SK-N-SH (cell line): ENCODE results near the gene EIF5A2. TPM values are rescaled to one million over a fixed set of nuclear protein-coding genes. Genes with fewer than 3 reads are reported as not detected.

Experiments used
- CTCF ChIA-PET: fragments of 300-600, 350-600 bp; formaldehyde crosslinking; extraction: SDS; loops from one replicate; lab custom pipeline; 2021; lab: Yijun Ruan, JAX
- POLR2A ChIA-PET: fragments of 350-600 bp; sonication (Branson Sonifier 250); formaldehyde crosslinking; extraction: SDS; loops from one replicate; lab custom pipeline; 2020; ENCODE audit warnings: antibody characterized with exemption, inconsistent platforms; lab: Yijun Ruan, JAX
- DNase-seq: peaks from one replicate; pipeline ENCODE4 v3.0.0; 2012
- H2AFZ ChIP-seq: fragments of 200-600 bp; sonication (generic); 2 replicates; pipeline ENCODE4 v1.8.1; 2016; ENCODE audit warnings: antibody characterized with exemption, mild to moderate bottlenecking, low read depth
- H3F3A ChIP-seq: fragments of 200-600 bp; sonication (generic); replicated peaks from 2 replicates; pipeline ENCODE3; 2016; ENCODE audit warnings: antibody characterized with exemption, mild to moderate bottlenecking; ENCODE audit not compliant: insufficient read depth
- H3K27ac ChIP-seq, 2 experiments: fragments of 200-500 bp in 1 of 2; fragments of 200-600 bp in 1 of 2; sonication (Bioruptor generic) in 1 of 2; sonication (generic), shearing (Covaris generic) in 1 of 2; 2 replicates each; pipeline versions ENCODE4 v1.5.1 to v1.6.1; 2014 to 2016; ENCODE audit warnings: low read depth in 2 of 2, inconsistent platforms in 1 of 2, low read length in 1 of 2, mild to moderate bottlenecking in 1 of 2, mixed read lengths in 1 of 2
- H3K27me3 ChIP-seq: fragments of 200-600 bp; sonication (generic), shearing (Covaris generic); 2 replicates; pipeline ENCODE4 v1.6.1; 2016; ENCODE audit warnings: mixed run types; ENCODE audit not compliant: insufficient read depth
- H3K36me3 ChIP-seq, 2 experiments: fragments of 200-500 bp in 1 of 2; fragments of 200-600 bp in 1 of 2; sonication (Bioruptor generic) in 1 of 2; sonication (generic) in 1 of 2; replicated peaks in 1 of 2; 2 replicates each; pipeline versions ENCODE3 to v1.5.1; 2014 to 2016; ENCODE audit warnings: low read length in 1 of 2, mild to moderate bottlenecking in 1 of 2; ENCODE audit not compliant: insufficient read depth in 2 of 2, control insufficient read depth in 1 of 2
- H3K4me1 ChIP-seq, 2 experiments: fragments of 200-500 bp in 1 of 2; fragments of 200-600 bp in 1 of 2; sonication (Bioruptor generic) in 1 of 2; sonication (generic), shearing (Covaris generic) in 1 of 2; 2 replicates each; pipeline versions ENCODE4 v1.5.1 to v1.6.1; 2014 to 2016; ENCODE audit warnings: low read depth in 1 of 2, low read length in 1 of 2, mixed run types in 1 of 2; ENCODE audit not compliant: insufficient read depth in 2 of 2, control insufficient read depth in 1 of 2
- H3K4me2 ChIP-seq: fragments of 200-600 bp; sonication (generic), shearing (Covaris generic); 2 replicates; pipeline ENCODE4 v1.6.1; 2017; ENCODE audit warnings: mixed run types
- H3K4me3 ChIP-seq, 2 experiments: fragments of 200-500 bp in 1 of 2; fragments of 200-600 bp in 1 of 2; sonication (Bioruptor generic) in 1 of 2; sonication (generic), shearing (Covaris generic) in 1 of 2; 2 replicates each; pipeline versions ENCODE4 v1.5.1 to v1.8.1; 2014 to 2016; ENCODE audit warnings: low read depth in 2 of 2, inconsistent platforms in 1 of 2, low read length in 1 of 2, mild to moderate bottlenecking in 1 of 2, mixed read lengths in 1 of 2, moderate library complexity in 1 of 2
- H3K79me2 ChIP-seq: fragments of 200-600 bp; sonication (generic); 2 replicates; pipeline ENCODE4 v1.8.1; 2017; ENCODE audit warnings: mild to moderate bottlenecking; ENCODE audit not compliant: insufficient read depth
- H3K9ac ChIP-seq: fragments of 200-600 bp; sonication (generic); 2 replicates; pipeline ENCODE4 v1.6.1; 2017; ENCODE audit warnings: mixed run types
- H3K9me2 ChIP-seq: fragments of 200-600 bp; sonication (generic); 2 replicates; pipeline ENCODE4 v1.6.1; 2017; ENCODE audit warnings: mixed run types
- H3K9me3 ChIP-seq: fragments of 200-600 bp; sonication (generic); 2 replicates; pipeline ENCODE4 v1.6.1; 2017; ENCODE audit warnings: mixed run types, mild to moderate bottlenecking, moderate library complexity
- H4K20me1 ChIP-seq: fragments of 200-600 bp; sonication (generic); 2 replicates; pipeline ENCODE4 v1.6.1; 2017; ENCODE audit warnings: mild to moderate bottlenecking, mixed run types; ENCODE audit not compliant: insufficient read depth
- ELF1 ChIP-seq: IDR thresholded peaks from 2 replicates; pipeline ENCODE4 v1.4.0; 2012
- EP300 ChIP-seq, 2 experiments: IDR thresholded peaks; 2 replicates each; pipeline versions ENCODE4 v1.4.0 to v1.6.1; 2012; ENCODE audit warnings: borderline replicate concordance in 1 of 2, low read depth in 1 of 2, low read length in 1 of 2
- FOSL2 ChIP-seq: IDR thresholded peaks from 2 replicates; pipeline ENCODE4 v1.4.0; 2012; ENCODE audit warnings: low read depth, mild to moderate bottlenecking, moderate library complexity, borderline replicate concordance
- FOXM1 ChIP-seq: IDR thresholded peaks from 2 replicates; pipeline ENCODE4 v1.4.0; 2012; ENCODE audit warnings: low read depth, mild to moderate bottlenecking
- GABPA ChIP-seq: IDR thresholded peaks from 2 replicates; pipeline ENCODE4 v1.4.0; 2012; ENCODE audit warnings: low read depth, mild to moderate bottlenecking
- MAX ChIP-seq: IDR thresholded peaks from 2 replicates; pipeline ENCODE4 v1.4.0; 2012; ENCODE audit warnings: low read depth
- PBX3 ChIP-seq: IDR thresholded peaks from 2 replicates; pipeline ENCODE4; 2012
- RFX5 ChIP-seq: IDR thresholded peaks from 2 replicates; pipeline ENCODE4 v1.6.1; 2012; ENCODE audit warnings: mild to moderate bottlenecking, improper control_type of control experiment, low read length
- RXRA ChIP-seq: IDR thresholded peaks from 2 replicates; pipeline ENCODE4 v1.4.0; 2012; ENCODE audit warnings: low read depth, mild to moderate bottlenecking, borderline replicate concordance
- SIN3A ChIP-seq: IDR thresholded peaks from 2 replicates; pipeline ENCODE4 v1.6.1; 2012; ENCODE audit warnings: low read depth, mild to moderate bottlenecking, low read length, moderate library complexity, borderline replicate concordance
- TAF1 ChIP-seq: IDR thresholded peaks from 2 replicates; pipeline ENCODE4 v1.6.1; 2012; ENCODE audit warnings: low read depth, mild to moderate bottlenecking, low read length, moderate library complexity, borderline replicate concordance
- TCF12 ChIP-seq: IDR thresholded peaks from 2 replicates; pipeline ENCODE4 v1.4.0; 2012
- USF1 ChIP-seq: IDR thresholded peaks from 2 replicates; pipeline ENCODE4 v1.4.0; 2012; ENCODE audit warnings: low read depth, borderline replicate concordance
- USF2 ChIP-seq: fragments of 150-350 bp; IDR thresholded peaks from 2 replicates; pipeline ENCODE4 v1.6.1; 2017; ENCODE audit warnings: antibody characterized with exemption, low read length, low read depth, borderline replicate concordance
- YY1 ChIP-seq: IDR thresholded peaks from 2 replicates; pipeline ENCODE4 v1.4.0; 2012; ENCODE audit warnings: low read depth, mild to moderate bottlenecking
- WGBS: methylation state at CpG from one replicate; pipeline ENCODE4 v1.1.6; 2017; ENCODE audit warnings: low lambda C conversion rate; 5-methylcytosine and 5-hydroxymethylcytosine counted together
- polyA plus RNA-seq, 3 experiments: library from polyadenylated mRNA; depleted of rRNA; stranded (reverse); fragments of >200 nt; gene quantifications; 2 replicates each; pipeline ENCODE4 v1.2.3, GENCODE V29; 2012
- TF ChIP-seq, protein P1 (sequence below): IDR thresholded peaks from 2 replicates; pipeline ENCODE4 v1.6.1; 2012; ENCODE audit warnings: mild to moderate bottlenecking, low read depth, low read length, moderate library complexity
- TF ChIP-seq, protein P2 (sequence below): IDR thresholded peaks from 2 replicates; pipeline ENCODE4 v1.4.0; 2012; ENCODE audit warnings: low read depth, borderline replicate concordance

EIF5A2 gene
- polyA plus RNA-seq, 1 of the 3 experiments (the other 2 are of a cell fraction): 2.7 TPM

DNA sequence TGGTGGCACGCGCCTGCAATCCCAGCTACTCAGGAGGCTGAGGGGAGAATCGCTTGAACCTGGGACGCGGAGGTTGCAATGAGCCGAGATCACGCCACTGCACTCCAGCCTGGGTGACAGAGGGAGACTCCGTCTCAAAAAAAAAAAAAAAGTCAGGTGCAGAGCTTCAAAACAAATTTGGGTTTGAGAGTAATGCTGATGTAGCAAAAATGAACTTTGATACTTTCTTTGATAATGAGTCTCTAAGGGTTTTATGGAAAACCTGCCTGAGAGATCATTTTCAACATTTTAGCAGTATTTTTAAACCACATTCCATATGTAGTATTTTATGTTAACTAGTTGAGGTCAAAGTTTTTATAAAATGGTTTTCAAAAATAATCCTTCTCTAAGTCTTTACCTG lies 14.5 kb downstream of the EIF5A2 start:
- Histone ChIP-seq H3K9me2 (no peaks in the 10 kb centered on the region), H3K4me3 (no peak overlapping the region), H2AFZ (no peak overlapping the region), H3K79me2 (0 out of 2 replicates have a peak, but pooled peaks cover 3% of the 10 kb centered on the region), H3K4me1 (peaks cover 0 to 9% of the 10 kb centered on the region in 2 experiments; a peak in 1 of 4 replicates), H3K27me3 (no peaks in the 10 kb centered on the region), H3F3A (no peaks in the 10 kb centered on the region)
- no peak for DNase-seq
- POLR2A ChIA-PET: no interaction called here
- TF ChIP-seq, protein P1, sequence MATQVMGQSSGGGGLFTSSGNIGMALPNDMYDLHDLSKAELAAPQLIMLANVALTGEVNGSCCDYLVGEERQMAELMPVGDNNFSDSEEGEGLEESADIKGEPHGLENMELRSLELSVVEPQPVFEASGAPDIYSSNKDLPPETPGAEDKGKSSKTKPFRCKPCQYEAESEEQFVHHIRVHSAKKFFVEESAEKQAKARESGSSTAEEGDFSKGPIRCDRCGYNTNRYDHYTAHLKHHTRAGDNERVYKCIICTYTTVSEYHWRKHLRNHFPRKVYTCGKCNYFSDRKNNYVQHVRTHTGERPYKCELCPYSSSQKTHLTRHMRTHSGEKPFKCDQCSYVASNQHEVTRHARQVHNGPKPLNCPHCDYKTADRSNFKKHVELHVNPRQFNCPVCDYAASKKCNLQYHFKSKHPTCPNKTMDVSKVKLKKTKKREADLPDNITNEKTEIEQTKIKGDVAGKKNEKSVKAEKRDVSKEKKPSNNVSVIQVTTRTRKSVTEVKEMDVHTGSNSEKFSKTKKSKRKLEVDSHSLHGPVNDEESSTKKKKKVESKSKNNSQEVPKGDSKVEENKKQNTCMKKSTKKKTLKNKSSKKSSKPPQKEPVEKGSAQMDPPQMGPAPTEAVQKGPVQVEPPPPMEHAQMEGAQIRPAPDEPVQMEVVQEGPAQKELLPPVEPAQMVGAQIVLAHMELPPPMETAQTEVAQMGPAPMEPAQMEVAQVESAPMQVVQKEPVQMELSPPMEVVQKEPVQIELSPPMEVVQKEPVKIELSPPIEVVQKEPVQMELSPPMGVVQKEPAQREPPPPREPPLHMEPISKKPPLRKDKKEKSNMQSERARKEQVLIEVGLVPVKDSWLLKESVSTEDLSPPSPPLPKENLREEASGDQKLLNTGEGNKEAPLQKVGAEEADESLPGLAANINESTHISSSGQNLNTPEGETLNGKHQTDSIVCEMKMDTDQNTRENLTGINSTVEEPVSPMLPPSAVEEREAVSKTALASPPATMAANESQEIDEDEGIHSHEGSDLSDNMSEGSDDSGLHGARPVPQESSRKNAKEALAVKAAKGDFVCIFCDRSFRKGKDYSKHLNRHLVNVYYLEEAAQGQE: no peak
- TF ChIP-seq MAX (no peak), RXRA (no peak), FOSL2 (no peak), FOXM1 (no peak), USF2 (no peak), RFX5 (no peak), ELF1 (no peak), EP300 (IDR thresholded peaks at IDR 0.05; ENCODE audit: borderline replicate concordance in 1 of 2, low read depth in 1 of 2, low read length in 1 of 2) (no peak), PBX3 (no peak), YY1 (no peak), TCF12 (no peak), SIN3A (no peak), USF1 (no peak), TAF1 (no peak), GABPA (no peak)
- TF ChIP-seq, protein P2, sequence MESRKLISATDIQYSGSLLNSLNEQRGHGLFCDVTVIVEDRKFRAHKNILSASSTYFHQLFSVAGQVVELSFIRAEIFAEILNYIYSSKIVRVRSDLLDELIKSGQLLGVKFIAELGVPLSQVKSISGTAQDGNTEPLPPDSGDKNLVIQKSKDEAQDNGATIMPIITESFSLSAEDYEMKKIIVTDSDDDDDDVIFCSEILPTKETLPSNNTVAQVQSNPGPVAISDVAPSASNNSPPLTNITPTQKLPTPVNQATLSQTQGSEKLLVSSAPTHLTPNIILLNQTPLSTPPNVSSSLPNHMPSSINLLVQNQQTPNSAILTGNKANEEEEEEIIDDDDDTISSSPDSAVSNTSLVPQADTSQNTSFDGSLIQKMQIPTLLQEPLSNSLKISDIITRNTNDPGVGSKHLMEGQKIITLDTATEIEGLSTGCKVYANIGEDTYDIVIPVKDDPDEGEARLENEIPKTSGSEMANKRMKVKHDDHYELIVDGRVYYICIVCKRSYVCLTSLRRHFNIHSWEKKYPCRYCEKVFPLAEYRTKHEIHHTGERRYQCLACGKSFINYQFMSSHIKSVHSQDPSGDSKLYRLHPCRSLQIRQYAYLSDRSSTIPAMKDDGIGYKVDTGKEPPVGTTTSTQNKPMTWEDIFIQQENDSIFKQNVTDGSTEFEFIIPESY: no peak
- TF ChIP-seq, all 33 proteins: peak for 0
- no peak overlapping the region for H3K27ac ChIP-seq
- H4K20me1 ChIP-seq: no peaks in the 10 kb centered on the region
- no peaks in the 10 kb centered on the region for H3K9me3 ChIP-seq
- no peak overlapping the region for H3K4me2 ChIP-seq
- CTCF ChIA-PET: no interaction called here
- H3K9ac ChIP-seq: no peak overlapping the region
- peaks cover 4 to 25% of the 10 kb centered on the region in 2 experiments for H3K36me3 ChIP-seq
- WGBS: 94% methylated on average over 8 of the region's 8 CpGs
